PC-9 (cell line): ENCODE data around the gene PCDH9. TPM values are rescaled to one million over a fixed set of nuclear protein-coding genes. Genes with fewer than 3 reads are reported as not detected.
"Not testable (repeated sequence)": the region's sequence is repeated elsewhere in the genome, so short reads cannot be mapped to it uniquely, and the experiment has no call there.

Experiments
- BruUV-seq: library from RNA; stranded (reverse); fragments of 400-500 nt; replicated peaks from 2 replicates; lab custom pipeline; 2021; lab: Mats Ljungman, UMichigan
- CTCF ChIA-PET: fragments of 300-600 bp; sonication (Branson Sonifier 250); formaldehyde crosslinking; loops from one replicate; lab custom pipeline; 2022; ENCODE audit warnings: antibody characterized with exemption; lab: Charles Lee
- POLR2A ChIA-PET: fragments of 300-600 bp; sonication (Branson Sonifier 250); formaldehyde crosslinking; loops from one replicate; lab custom pipeline; 2022; ENCODE audit warnings: antibody characterized with exemption; ENCODE audit not compliant: unreplicated experiment; lab: Charles Lee
- DNase-seq, 2 experiments: peaks; one replicate each; pipeline versions ENCODE4 v3.0.0 to v3.0.0-alpha.2; 2015 to 2022; ENCODE audit warnings: mixed read lengths in 1 of 2
- H2AFZ ChIP-seq: fragments of 200-600 bp; sonication (generic); 2 replicates; pipeline ENCODE4 v1.8.1; 2017; ENCODE audit warnings: antibody characterized with exemption
- H3F3A ChIP-seq: fragments of 200-600 bp; sonication (generic); 2 replicates; pipeline ENCODE4 v1.8.1; 2017; ENCODE audit warnings: antibody characterized with exemption, mild to moderate bottlenecking, low read depth; ENCODE audit not compliant: insufficient read depth
- H3K27ac ChIP-seq: fragments of 200-600 bp; sonication (generic); 2 replicates; pipeline ENCODE4 v1.6.1; 2016; ENCODE audit warnings: mixed run types
- H3K27me3 ChIP-seq: fragments of 200-600 bp; sonication (generic); 2 replicates; pipeline ENCODE4 v1.6.1; 2016; ENCODE audit warnings: low read depth, mixed run types; ENCODE audit not compliant: insufficient read depth
- H3K36me3 ChIP-seq: fragments of 200-600 bp; sonication (generic); 2 replicates; pipeline ENCODE4 v1.6.1; 2016; ENCODE audit warnings: low read depth, mixed run types
- H3K4me1 ChIP-seq: fragments of 200-600 bp; sonication (generic); replicated peaks from 2 replicates; pipeline ENCODE4 v1.6.1; 2016; ENCODE audit warnings: mixed run types; ENCODE audit not compliant: insufficient read depth
- H3K4me2 ChIP-seq: fragments of 200-600 bp; sonication (generic); 2 replicates; pipeline ENCODE4 v1.6.1; 2017; ENCODE audit warnings: mixed run types
- H3K4me3 ChIP-seq: fragments of 200-600 bp; sonication (generic); 2 replicates; pipeline ENCODE4 v1.6.1; 2016; ENCODE audit warnings: mixed run types
- H3K79me2 ChIP-seq: fragments of 200-600 bp; sonication (generic); 2 replicates; pipeline ENCODE4 v1.6.1; 2017; ENCODE audit warnings: low read depth, mixed run types
- H3K9me2 ChIP-seq: fragments of 200-600 bp; sonication (generic); 2 replicates; pipeline ENCODE4 v1.8.1; 2017; ENCODE audit warnings: mild to moderate bottlenecking; ENCODE audit not compliant: insufficient read depth
- H3K9me3 ChIP-seq: fragments of 200-600 bp; sonication (generic); 2 replicates; pipeline ENCODE4 v1.8.1; 2016; ENCODE audit warnings: low read depth; ENCODE audit not compliant: insufficient read depth
- H4K20me1 ChIP-seq: fragments of 200-600 bp; sonication (generic); 2 replicates; pipeline ENCODE4 v1.8.1; 2017; ENCODE audit not compliant: insufficient read depth
- EZH2 ChIP-seq: fragments of 200-600 bp; sonication (generic); IDR thresholded peaks from 2 replicates; pipeline ENCODE4 v1.8.0; 2017; ENCODE audit warnings: antibody characterized with exemption, low read depth
- intact Hi-C: fragments of 100-400 bp; cut with micrococcal nuclease; formaldehyde crosslinking; loops from one replicate; pipeline ENCODE4 v1.10.0; 2022; ENCODE audit not compliant: unreplicated experiment
- total RNA-seq: library from RNA; stranded (reverse); gene quantifications from 2 replicates; pipeline ENCODE4 v1.2.3, GENCODE V29; 2021
- TF ChIP-seq, protein P1 (sequence below): fragments of 200-600 bp; sonication (generic); conservative IDR thresholded peaks from 2 replicates; pipeline ENCODE4 v1.6.1; 2017; ENCODE audit warnings: mixed run types, antibody characterized with exemption, mild to moderate bottlenecking, moderate library complexity

PCDH9 gene
- total RNA-seq, 1 experiment from 2014 or later: 0.37 TPM

GRCh38 chr13:66623129-66623820, 606.9 kb downstream of the PCDH9 start:
- H2AFZ ChIP-seq: no peak overlapping the region
- H3K27me3 ChIP-seq: no peaks in the 10 kb centered on the region
- H3K27ac ChIP-seq: no peak overlapping the region
- CTCF ChIA-PET: no interaction called here
- H3K9me3 ChIP-seq: no peaks in the 10 kb centered on the region
- no peaks in the 10 kb centered on the region; the same call in 1 of the 2 replicates for H4K20me1 ChIP-seq
- no peak overlapping the region for H3K4me3 ChIP-seq
- H3K9me2 ChIP-seq: no peaks in the 10 kb centered on the region
- H3K4me1 ChIP-seq: no peaks in the 10 kb centered on the region
- TF ChIP-seq, protein P1, sequence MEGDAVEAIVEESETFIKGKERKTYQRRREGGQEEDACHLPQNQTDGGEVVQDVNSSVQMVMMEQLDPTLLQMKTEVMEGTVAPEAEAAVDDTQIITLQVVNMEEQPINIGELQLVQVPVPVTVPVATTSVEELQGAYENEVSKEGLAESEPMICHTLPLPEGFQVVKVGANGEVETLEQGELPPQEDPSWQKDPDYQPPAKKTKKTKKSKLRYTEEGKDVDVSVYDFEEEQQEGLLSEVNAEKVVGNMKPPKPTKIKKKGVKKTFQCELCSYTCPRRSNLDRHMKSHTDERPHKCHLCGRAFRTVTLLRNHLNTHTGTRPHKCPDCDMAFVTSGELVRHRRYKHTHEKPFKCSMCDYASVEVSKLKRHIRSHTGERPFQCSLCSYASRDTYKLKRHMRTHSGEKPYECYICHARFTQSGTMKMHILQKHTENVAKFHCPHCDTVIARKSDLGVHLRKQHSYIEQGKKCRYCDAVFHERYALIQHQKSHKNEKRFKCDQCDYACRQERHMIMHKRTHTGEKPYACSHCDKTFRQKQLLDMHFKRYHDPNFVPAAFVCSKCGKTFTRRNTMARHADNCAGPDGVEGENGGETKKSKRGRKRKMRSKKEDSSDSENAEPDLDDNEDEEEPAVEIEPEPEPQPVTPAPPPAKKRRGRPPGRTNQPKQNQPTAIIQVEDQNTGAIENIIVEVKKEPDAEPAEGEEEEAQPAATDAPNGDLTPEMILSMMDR: no peak
- no peak for TF ChIP-seq EZH2
- POLR2A ChIA-PET: no interaction called here
- no TSS peak for BruUV-seq
- no peaks in the 10 kb centered on the region for H3F3A ChIP-seq
- no peak for DNase-seq
- intact Hi-C loops: no loop called here
- H3K4me2 ChIP-seq: no peak overlapping the region
- H3K36me3 ChIP-seq: no peaks in the 10 kb centered on the region
- H3K79me2 ChIP-seq: no peaks in the 10 kb centered on the region

DNA sequence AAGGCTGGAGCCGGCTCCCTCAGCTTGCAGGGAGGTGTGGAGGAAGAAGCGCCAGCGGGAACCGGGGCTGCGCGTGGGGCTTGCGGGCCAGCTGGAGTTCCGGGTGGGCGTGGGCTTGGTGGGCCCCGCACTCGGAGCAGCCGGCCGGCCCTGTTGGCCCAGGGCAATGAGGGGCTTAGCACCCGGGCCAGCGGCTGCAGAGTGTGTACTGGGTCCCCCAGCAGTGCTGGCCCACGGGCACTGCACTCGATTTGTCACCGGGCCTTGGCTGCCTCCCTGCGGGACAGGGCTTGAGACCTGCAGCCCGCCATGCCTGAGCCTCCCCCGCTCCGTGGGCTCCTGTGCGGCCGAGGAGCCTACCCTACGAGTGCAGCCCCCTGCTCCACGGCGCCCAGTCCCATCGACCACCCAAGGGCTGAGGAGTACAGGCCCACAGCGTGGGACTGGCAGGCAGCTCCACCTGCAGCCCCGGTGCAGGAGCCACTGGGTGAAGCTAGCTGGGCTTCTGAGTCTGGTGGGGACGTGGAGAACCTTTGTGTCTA, 608.2 kb downstream of the PCDH9 start:
- POLR2A ChIA-PET, DNase-seq, intact Hi-C loops, H3K79me2 ChIP-seq, H3K4me1 ChIP-seq, H3K9me3 ChIP-seq, H2AFZ ChIP-seq, CTCF ChIA-PET, H3K4me2 ChIP-seq, H3K27me3 ChIP-seq, H3F3A ChIP-seq, BruUV-seq, H3K9me2 ChIP-seq, H4K20me1 ChIP-seq, H3K36me3 ChIP-seq, H3K27ac ChIP-seq, H3K4me3 ChIP-seq: not testable (repeated sequence)

- no peaks in the 10 kb centered on the region for H3K36me3 ChIP-seq
- no peak overlapping the region for H3K4me3 ChIP-seq
- no peak overlapping the region for H2AFZ ChIP-seq
- H3K27me3 ChIP-seq: no peaks in the 10 kb centered on the region
- ChIA-PET CTCF (no interaction called here), POLR2A (no interaction called here)
- no peaks in the 10 kb centered on the region for H3K4me1 ChIP-seq
- H3K27ac ChIP-seq: no peak overlapping the region
- no peaks in the 10 kb centered on the region for H3K79me2 ChIP-seq
- intact Hi-C loops: loop anchor here (5.0 kb wide), 1 partner anchor 614 kb away; the partner anchor contains the start of gene PCDH9
- H4K20me1 ChIP-seq: no peaks in the 10 kb centered on the region
- H3K9me2 ChIP-seq: no peaks in the 10 kb centered on the region
- H3K4me2 ChIP-seq: no peak overlapping the region
- BruUV-seq: no TSS peak
- DNase-seq: no peak
- no peak for TF ChIP-seq EZH2
- TF ChIP-seq, protein P1: peak; percentile 48
- no peaks in the 10 kb centered on the region for H3F3A ChIP-seq
- H3K9me3 ChIP-seq: no peaks in the 10 kb centered on the region
These were observed 611.4 kb downstream of the PCDH9 start for GRCh38 chr13:66618702-66619101.
